Neural cell (in vitro differentiated cells): ENCODE data around the gene RPL7A. TPM values are rescaled to one million over a fixed set of nuclear protein-coding genes. Genes with fewer than 3 reads are reported as not detected.

ENCODE experiments used
- H2AFZ ChIP-seq: fragments of 200-600, 300-800 bp; sonication (generic), shearing (Covaris generic); 2 replicates; pipeline ENCODE4 v1.6.0; 2014; ENCODE audit warnings: low read depth, mild to moderate bottlenecking, antibody characterized with exemption, low read length, moderate library complexity
- H3F3A ChIP-seq: fragments of 200-600 bp; shearing (Covaris generic); 2 replicates; pipeline ENCODE4 v1.6.1; 2016; ENCODE audit warnings: mild to moderate bottlenecking, moderate library complexity, mixed read lengths, antibody characterized with exemption, low read length; ENCODE audit not compliant: insufficient read depth, poor library complexity, severe bottlenecking
- H3K27ac ChIP-seq: fragments of 200-600, 300-800 bp; sonication (generic), shearing (Covaris generic); 2 replicates; pipeline ENCODE4 v1.5.1; 2014; ENCODE audit warnings: mild to moderate bottlenecking, low read length, moderate library complexity
- H3K27me3 ChIP-seq: fragments of 300-800, 200-600 bp; sonication (generic), shearing (Covaris generic); 2 replicates; pipeline ENCODE4 v1.6.0; 2014; ENCODE audit warnings: mild to moderate bottlenecking, low read depth, low read length, moderate library complexity; ENCODE audit not compliant: insufficient read depth
- H3K36me3 ChIP-seq: fragments of 300-800, 200-600 bp; sonication (generic), shearing (Covaris generic); 2 replicates; pipeline ENCODE4 v1.5.1; 2014; ENCODE audit warnings: mild to moderate bottlenecking, antibody characterized with exemption, low read length, moderate library complexity; ENCODE audit not compliant: insufficient read depth
- H3K4me2 ChIP-seq: fragments of 300-800, 200-600 bp; sonication (generic), shearing (Covaris generic); 2 replicates; pipeline ENCODE4 v1.6.0; 2014; ENCODE audit warnings: mild to moderate bottlenecking, low read length
- H3K4me3 ChIP-seq: fragments of 300-800, 200-600 bp; sonication (generic), shearing (Covaris generic); 2 replicates; pipeline ENCODE4 v1.5.1; 2014; ENCODE audit warnings: mild to moderate bottlenecking, low read length, moderate library complexity
- H3K79me2 ChIP-seq: fragments of 200-600 bp; shearing (Covaris generic); replicated peaks from 2 replicates; pipeline ENCODE4 v1.6.0; 2014; ENCODE audit warnings: mild to moderate bottlenecking, low read length, moderate library complexity; ENCODE audit not compliant: insufficient read depth
- H3K9ac ChIP-seq: fragments of 300-800, 200-600 bp; sonication (generic), shearing (Covaris generic); 2 replicates; pipeline ENCODE4 v1.6.1; 2016; ENCODE audit warnings: mild to moderate bottlenecking, low read length, mixed read lengths
- H3K9me2 ChIP-seq: fragments of 200-600 bp; shearing (Covaris generic); 2 replicates; pipeline ENCODE4 v1.6.1; 2016; ENCODE audit warnings: mild to moderate bottlenecking, low read length, mixed read lengths; ENCODE audit not compliant: insufficient read depth
- H3K9me3 ChIP-seq: fragments of 200-600, 300-800 bp; sonication (generic), shearing (Covaris generic); 2 replicates; pipeline ENCODE4 v1.6.1; 2016; ENCODE audit warnings: mild to moderate bottlenecking, mixed run types, low read length, moderate library complexity, mixed read lengths
- H4K20me1 ChIP-seq: fragments of 200-600 bp; shearing (Covaris generic); 2 replicates; pipeline ENCODE4 v1.6.1; 2016; ENCODE audit warnings: mild to moderate bottlenecking, mixed run types; ENCODE audit not compliant: insufficient read depth
- CTCF ChIP-seq: fragments of 450-650 bp; IDR thresholded peaks from 2 replicates; pipeline ENCODE4 v1.5.1; 2014; ENCODE audit warnings: antibody characterized with exemption, mild to moderate bottlenecking, moderate library complexity; ENCODE audit not compliant: poor library complexity, severe bottlenecking
- EP300 ChIP-seq: fragments of 450-650 bp; conservative IDR thresholded peaks from 2 replicates; pipeline ENCODE4 v1.6.1; 2014; ENCODE audit warnings: antibody characterized with exemption, mild to moderate bottlenecking, moderate library complexity; ENCODE audit not compliant: poor library complexity, severe bottlenecking
- EZH2 ChIP-seq: fragments of 200-600, 300-800 bp; shearing (Covaris generic), sonication (generic); IDR thresholded peaks from 2 replicates; pipeline ENCODE4 v1.6.1; 2014; ENCODE audit warnings: antibody characterized with exemption, low read length, borderline replicate concordance, mild to moderate bottlenecking; ENCODE audit not compliant: insufficient read depth, poor library complexity, severe bottlenecking
- MXI1 ChIP-seq: fragments of 450-650 bp; conservative IDR thresholded peaks from 2 replicates; pipeline ENCODE4 v1.6.1; 2014; ENCODE audit warnings: antibody characterized with exemption, mild to moderate bottlenecking; ENCODE audit not compliant: poor library complexity, severe bottlenecking
- POLR2AphosphoS5 ChIP-seq: IDR thresholded peaks from 2 replicates; pipeline ENCODE4 v1.6.1; 2012
- RAD21 ChIP-seq: fragments of 450-650 bp; conservative IDR thresholded peaks from 2 replicates; pipeline ENCODE4 v1.6.1; 2014; ENCODE audit warnings: antibody characterized with exemption, mild to moderate bottlenecking, moderate library complexity
- REST ChIP-seq: IDR thresholded peaks from 2 replicates; pipeline ENCODE4 v1.6.1; 2012; ENCODE audit warnings: borderline replicate concordance
- SMC3 ChIP-seq: fragments of 450-650 bp; conservative IDR thresholded peaks from 2 replicates; pipeline ENCODE4 v1.6.1; 2014; ENCODE audit warnings: antibody characterized with exemption, mild to moderate bottlenecking, moderate library complexity; ENCODE audit not compliant: poor library complexity
- TAF1 ChIP-seq: IDR thresholded peaks from 2 replicates; pipeline ENCODE4 v1.6.1; 2012; ENCODE audit warnings: low read depth
- polyA plus RNA-seq: library from polyadenylated mRNA; depleted of rRNA; stranded (reverse); fragments of >200 nt; gene quantifications from 2 replicates; pipeline ENCODE4 v1.2.3, GENCODE V29; 2014

Gene RPL7A
- polyA plus RNA-seq, 1 donor from 2014 or later, result 1,987 TPM

GRCh38 chr9:133362359-133363044, 14.5 kb downstream of the RPL7A start:
- peaks cover 2% of the 10 kb centered on the region for H3K79me2 ChIP-seq

GRCh38 chr9:133366435-133366834, 18.4 kb downstream of the RPL7A start:
- Histone ChIP-seq H3F3A (no peaks in the 10 kb centered on the region), H3K4me2 (no peak overlapping the region), H3K4me3 (no peak overlapping the region), H3K79me2 (peaks cover 17% of the 10 kb centered on the region), H3K9ac (no peak overlapping the region), H2AFZ (no peak overlapping the region), H3K27ac (no peak overlapping the region), H3K27me3 (no peaks in the 10 kb centered on the region), H3K9me3 (no peaks in the 10 kb centered on the region), H4K20me1 (no peaks in the 10 kb centered on the region), H3K36me3 (no peaks in the 10 kb centered on the region), H3K9me2 (no peaks in the 10 kb centered on the region)
- TF ChIP-seq MXI1, result no peak

More at GRCh38 chr9:133362359-133363044, 14.5 kb downstream of the RPL7A start:
- TF ChIP-seq SMC3 (no peak), POLR2AphosphoS5 (no peak), EZH2 (no peak), MXI1 (no peak), REST (no peak), RAD21 (no peak), CTCF (no peak), EP300 (no peak), TAF1 (no peak)
- no peak overlapping the region for H3K4me3 ChIP-seq
- no peaks in the 10 kb centered on the region for H3K27me3 ChIP-seq
- no peak overlapping the region for H3K9ac ChIP-seq
- no peaks in the 10 kb centered on the region for H3K36me3 ChIP-seq
- H3F3A ChIP-seq, result no peaks in the 10 kb centered on the region
- H2AFZ ChIP-seq, result no peak overlapping the region
- H4K20me1 ChIP-seq, result no peaks in the 10 kb centered on the region
- H3K9me2 ChIP-seq, result no peaks in the 10 kb centered on the region
- no peaks in the 10 kb centered on the region for H3K9me3 ChIP-seq
- no peak overlapping the region for H3K4me2 ChIP-seq
- H3K27ac ChIP-seq, result no peak overlapping the region
